Right cardiac atrium (tissue), 5 donors: ENCODE data around the gene ORMDL1. TPM values are rescaled to one million over a fixed set of nuclear protein-coding genes. Genes with fewer than 3 reads are reported as not detected.

ENCODE experiments used
- ATAC-seq, 2 donors: fragments of 200-7000 bp; cut with Tn5 transposase; one replicate each; pipeline versions ENCODE4 v1.8.0 to v1.9.1; 2020; ENCODE audit warnings: moderate library complexity in 2 of 2, mild to moderate bottlenecking in 1 of 2
- DNase-seq, 3 donors: peaks; one replicate each; pipeline ENCODE4 v3.0.0-alpha.2; 2020
- H3K27ac ChIP-seq: one replicate; pipeline ENCODE4 v1.5.1; 2013; ENCODE audit warnings: mild to moderate bottlenecking, low read length, control low read depth, moderate library complexity
- H3K27me3 ChIP-seq: one replicate; pipeline ENCODE4 v1.6.1; 2013; ENCODE audit not compliant: control insufficient read depth, insufficient read depth
- H3K4me1 ChIP-seq: one replicate; pipeline ENCODE4 v1.6.1; 2013; ENCODE audit warnings: low read length; ENCODE audit not compliant: control insufficient read depth, insufficient read depth
- H3K4me3 ChIP-seq: one replicate; pipeline ENCODE4 v1.5.1; 2013; ENCODE audit warnings: low read length, control low read depth
- H3K9me3 ChIP-seq: one replicate; pipeline ENCODE4 v1.6.1; 2013; ENCODE audit warnings: low read length; ENCODE audit not compliant: control insufficient read depth
- intact Hi-C, 4 donors: fragments of 100-400 bp; cut with DNase I; formaldehyde crosslinking; loops; one replicate each; pipeline versions ENCODE4 v1.11.0 to v1.14.0; 2022 to 2023
- polyA plus RNA-seq: library from polyadenylated mRNA; stranded (reverse); fragments of 200-250 nt; gene quantifications from one replicate; pipeline ENCODE4 v1.2.3, GENCODE V29; 2013
- total RNA-seq, 4 donors: library from RNA; stranded (reverse); fragmentation: NEBNext Ultra II Directional; extraction: Animal tissue kit (Norgen Biotek cat#: 25700); gene quantifications; one replicate each; pipeline ENCODE4 v1.2.1, GENCODE V29; 2021
- donor health status: healthy with polysubstance abuse.
- donor health status: DM: no; HTN: yes; CAD: no.
- donor health status: DM: no; HTN: no; CAD: no.
- donor health status: DM: no; HTN: yes; CAD: no; lungs with severe emphysema.
- donor health status: DM: yes; HTN: yes; CAD: no.

Gene ORMDL1
- total and polyA plus RNA-seq, 5 donors, result 30.3 to 44.6 (median 39.0) TPM

DNA sequence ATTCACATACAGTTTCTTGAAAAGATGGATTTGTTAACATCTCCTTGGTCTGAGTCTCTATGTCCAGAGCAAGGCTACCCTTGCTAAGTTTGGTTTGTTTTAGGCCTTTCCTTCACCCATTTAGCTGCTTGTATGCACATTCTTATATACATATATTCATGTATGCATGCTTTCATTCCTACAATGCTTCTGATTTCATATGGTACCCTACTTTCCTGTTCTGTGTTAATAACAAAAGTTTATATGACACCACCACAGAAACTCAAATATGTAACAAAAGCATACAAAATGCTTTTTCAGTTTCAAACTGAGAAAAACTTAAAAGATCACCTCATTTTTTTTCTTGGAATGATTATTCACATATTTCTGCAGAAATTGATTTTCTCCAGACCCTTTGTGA, 60.9 kb downstream of the ORMDL1 start:
- Histone ChIP-seq H3K27me3 (no peaks in the 10 kb centered on the region), H3K4me1 (no peaks in the 10 kb centered on the region), H3K9me3 (no peaks in the 10 kb centered on the region), H3K4me3 (no peak overlapping the region), H3K27ac (no peak overlapping the region)
- ATAC-seq, result no peak
- no peak for DNase-seq
- intact Hi-C loops, result no loop called here

Other genes with a start within 250 kb of the ORMDL1 start
- 10 to 100 TPM; 50.5 to 86.9 (median 73.9) TPM for gene SLC40A1, start 203.6 kb downstream of the ORMDL1 start, total RNA-seq
- gene SLC40A1, start 203.6 kb downstream of the ORMDL1 start, polyA plus RNA-seq, result 32.2 TPM
- 10 to 100 TPM; 29.9 to 38.7 (median 31.7) TPM for gene ASNSD1, start 122.9 kb downstream of the ORMDL1 start, total RNA-seq
- gene ASNSD1, start 122.9 kb downstream of the ORMDL1 start, polyA plus RNA-seq, result 36.1 TPM
- gene ANKAR, start 109.7 kb downstream of the ORMDL1 start, total RNA-seq, result 10 to 100 TPM in 3 of 4 donors, 1 to 10 TPM in 1; 9.2 to 12.0 (median 11.0) TPM
- gene ANKAR, start 109.7 kb downstream of the ORMDL1 start, polyA plus RNA-seq, result 2.5 TPM
- 10 to 100 TPM in 1 of 4 donors, 1 to 10 TPM in 3; 4.3 to 10.5 (median 9.3) TPM for gene OSGEPL1, start 21.5 kb downstream of the ORMDL1 start, total RNA-seq
- gene OSGEPL1, start 21.5 kb downstream of the ORMDL1 start, polyA plus RNA-seq, result 8.2 TPM
- gene PMS1, start 111 bp upstream of the ORMDL1 start, total RNA-seq, result 10 to 100 TPM; 15.3 to 20.8 (median 17.7) TPM
- gene PMS1, start 111 bp upstream of the ORMDL1 start, polyA plus RNA-seq, result 7.3 TPM